HEK293 (cell line): ENCODE measurements around the gene LRRC59.

Experiments used
- INSM2 ChIP-seq: fragments of 450-650 bp; formaldehyde crosslinking; IDR thresholded peaks from 2 replicates; pipeline ENCODE4 v1.5.1; 2016; ENCODE audit warnings: missing biosample characterization, missing genetic modification characterization
- KLF10 ChIP-seq: fragments of 450-650 bp; IDR thresholded peaks from 2 replicates; pipeline ENCODE4 v1.5.1; 2018; ENCODE audit warnings: missing biosample characterization, mild to moderate bottlenecking, missing genetic modification characterization
- KLF9 ChIP-seq: fragments of 450-650 bp; formaldehyde crosslinking; IDR thresholded peaks from 2 replicates; pipeline ENCODE4 v1.5.1; 2016; ENCODE audit warnings: missing biosample characterization, missing genetic modification characterization, low read depth
- MZF1 ChIP-seq: fragments of 450-650 bp; formaldehyde crosslinking; IDR thresholded peaks from 2 replicates; pipeline ENCODE4 v1.5.1; 2017; ENCODE audit warnings: missing biosample characterization, missing genetic modification characterization, borderline replicate concordance
- PRDM10 ChIP-seq: fragments of 450-650 bp; formaldehyde crosslinking; IDR thresholded peaks from 2 replicates; pipeline ENCODE4 v1.5.1; 2016; ENCODE audit warnings: missing biosample characterization, missing genetic modification characterization
- REPIN1 ChIP-seq: fragments of 450-650 bp; formaldehyde crosslinking; IDR thresholded peaks from 2 replicates; pipeline ENCODE4 v1.5.1; 2017; ENCODE audit warnings: missing biosample characterization, missing genetic modification characterization, low read depth
- WT1 ChIP-seq: fragments of 450-650 bp; formaldehyde crosslinking; IDR thresholded peaks from 2 replicates; pipeline ENCODE4 v1.5.1; 2016; ENCODE audit warnings: missing biosample characterization, missing genetic modification characterization
- ZBTB10 ChIP-seq: fragments of 450-650 bp; formaldehyde crosslinking; IDR thresholded peaks from 2 replicates; pipeline ENCODE4 v1.5.1; 2016; ENCODE audit warnings: missing biosample characterization, missing genetic modification characterization
- ZBTB26 ChIP-seq: fragments of 450-650 bp; formaldehyde crosslinking; optimal IDR thresholded peaks from 2 replicates; pipeline ENCODE3; 2016; ENCODE audit warnings: missing biosample characterization, mild to moderate bottlenecking, missing genetic modification characterization
- ZBTB44 ChIP-seq: fragments of 450-650 bp; IDR thresholded peaks from 2 replicates; pipeline ENCODE4 v1.5.1; 2018; ENCODE audit warnings: missing biosample characterization, mild to moderate bottlenecking, missing genetic modification characterization
- ZNF169 ChIP-seq: fragments of 450-650 bp; formaldehyde crosslinking; IDR thresholded peaks from 2 replicates; pipeline ENCODE4 v1.5.1; 2016; ENCODE audit warnings: missing biosample characterization, missing genetic modification characterization
- ZNF2 ChIP-seq: fragments of 450-650 bp; formaldehyde crosslinking; IDR thresholded peaks from 2 replicates; pipeline ENCODE4 v1.5.1; 2016; ENCODE audit warnings: missing biosample characterization, missing genetic modification characterization
- ZNF280C ChIP-seq: fragments of 450-650 bp; formaldehyde crosslinking; IDR thresholded peaks from 2 replicates; pipeline ENCODE4 v1.5.1; 2016; ENCODE audit warnings: missing biosample characterization, missing genetic modification characterization
- ZNF362 ChIP-seq: fragments of 450-650 bp; formaldehyde crosslinking; IDR thresholded peaks from 2 replicates; pipeline ENCODE4 v1.5.1; 2016; ENCODE audit warnings: missing biosample characterization, missing genetic modification characterization
- ZNF433 ChIP-seq: fragments of 450-650 bp; formaldehyde crosslinking; IDR thresholded peaks from 2 replicates; pipeline ENCODE4 v1.5.1; 2016; ENCODE audit warnings: missing biosample characterization, missing genetic modification characterization, low read depth
- ZNF600 ChIP-seq: fragments of 450-650 bp; formaldehyde crosslinking; IDR thresholded peaks from 2 replicates; pipeline ENCODE4 v1.5.1; 2016; ENCODE audit warnings: missing biosample characterization, missing genetic modification characterization
- ZNF629 ChIP-seq: fragments of 450-650 bp; formaldehyde crosslinking; IDR thresholded peaks from 2 replicates; pipeline ENCODE4 v1.5.1; 2017; ENCODE audit warnings: missing biosample characterization, missing genetic modification characterization

LRRC59 gene

GRCh38 chr17:50372758-50373556 lies 24.4 kb downstream of the LRRC59 start, which contains the start of the genes EME1 and MRPL27 (continued):
- TF ChIP-seq ZBTB10 (tag by site-specific recombination) (peak; percentile 76; the same call in 1 of the 2 replicates), PRDM10 (0 out of 2 replicates have a peak, but pooled peaks have one; percentile 50), ZNF169 (no peak), ZNF280C (tag by site-specific recombination) (no peak), KLF10 (tag by site-specific recombination) (no peak; the same call in 1 of the 2 replicates), ZNF629 (peak; percentile 95), ZNF2 (tag by site-specific recombination) (peak; percentile 87), REPIN1 (tag by site-specific recombination) (peak; percentile 55; the same call in 1 of the 2 replicates), ZNF362 (tag by site-specific recombination) (no peak), ZBTB44 (tag by site-specific recombination) (no peak), ZNF433 (tag by site-specific recombination) (no peak), ZNF600 (peak; percentile 92), KLF9 (tag by site-specific recombination) (peak; percentile 65), MZF1 (tag by site-specific recombination) (peak; percentile 41; the same call in 1 of the 2 replicates), WT1 (tag by site-specific recombination) (peak; percentile 59; the same call in 1 of the 2 replicates), ZBTB26 (peak; percentile 34), INSM2 (tag by site-specific recombination) (peak; percentile 87)
